NCI-H1694 treated with DMSO at 0.1 percent for 48 hours (cell line): ENCODE results near the gene STIP1.

ENCODE experiments used
- DNase-seq: peaks from one replicate; lab custom pipeline; 2025; lab: John Stamatoyannopoulos, UW

STIP1 gene

DNA sequence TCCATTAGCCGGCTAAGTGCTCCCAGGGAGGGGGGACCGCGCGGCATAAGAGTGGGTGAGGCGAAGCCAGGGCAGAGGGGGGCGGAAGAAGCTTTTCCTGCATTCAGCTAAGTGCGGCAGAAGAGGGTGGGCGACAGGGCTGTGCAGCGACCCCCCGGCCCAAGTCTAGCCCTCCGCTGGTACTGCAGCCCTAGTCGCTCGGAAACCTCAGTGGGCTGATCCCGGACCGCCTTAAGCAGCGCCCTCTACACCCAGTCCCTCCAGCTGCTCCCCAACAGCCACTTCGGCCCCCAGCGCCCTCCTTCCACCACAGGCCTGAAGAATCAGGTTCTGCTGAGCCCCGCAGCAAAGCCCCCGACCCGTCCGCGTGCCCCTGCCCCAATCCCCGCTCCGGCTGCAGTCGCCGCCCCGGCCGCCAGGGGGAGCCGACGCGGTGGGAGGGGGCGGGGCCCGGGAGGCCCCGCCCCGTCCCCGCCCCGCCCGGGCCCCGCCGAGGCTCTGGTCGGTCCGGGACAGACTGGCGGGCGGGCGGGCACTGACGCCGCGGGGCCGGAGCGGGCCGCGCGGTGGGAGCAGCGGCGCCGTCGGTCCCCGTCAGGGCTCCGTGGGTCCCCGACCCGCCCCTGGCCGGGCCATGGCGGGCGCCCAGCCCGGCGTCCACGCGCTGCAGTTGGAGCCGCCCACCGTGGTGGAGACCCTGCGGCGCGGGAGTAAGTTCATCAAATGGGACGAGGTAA lies 65.2 kb downstream of the STIP1 start, which contains the start of gene PLCB3:
TSS of gene PLCB3 (plus strand) at position 515 of the 737 bp plus-strand sequence. CDS start at position 635, 120 bp downstream.
- DNase-seq, result no peak

DNA sequence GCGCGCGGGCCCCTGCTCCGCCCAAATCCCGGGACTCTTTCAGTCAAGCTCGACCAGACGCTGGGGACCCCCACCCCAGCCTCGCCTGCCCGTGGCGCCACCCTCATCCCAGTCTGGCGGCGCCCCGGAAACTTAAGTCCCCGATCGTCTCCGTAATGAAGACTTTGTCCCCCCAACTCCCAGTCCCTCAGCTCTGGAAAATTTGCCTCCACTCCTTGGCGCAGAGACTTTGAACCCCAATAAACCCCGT lies 65.7 kb downstream of the STIP1 start:
- no peak for DNase-seq

DNA sequence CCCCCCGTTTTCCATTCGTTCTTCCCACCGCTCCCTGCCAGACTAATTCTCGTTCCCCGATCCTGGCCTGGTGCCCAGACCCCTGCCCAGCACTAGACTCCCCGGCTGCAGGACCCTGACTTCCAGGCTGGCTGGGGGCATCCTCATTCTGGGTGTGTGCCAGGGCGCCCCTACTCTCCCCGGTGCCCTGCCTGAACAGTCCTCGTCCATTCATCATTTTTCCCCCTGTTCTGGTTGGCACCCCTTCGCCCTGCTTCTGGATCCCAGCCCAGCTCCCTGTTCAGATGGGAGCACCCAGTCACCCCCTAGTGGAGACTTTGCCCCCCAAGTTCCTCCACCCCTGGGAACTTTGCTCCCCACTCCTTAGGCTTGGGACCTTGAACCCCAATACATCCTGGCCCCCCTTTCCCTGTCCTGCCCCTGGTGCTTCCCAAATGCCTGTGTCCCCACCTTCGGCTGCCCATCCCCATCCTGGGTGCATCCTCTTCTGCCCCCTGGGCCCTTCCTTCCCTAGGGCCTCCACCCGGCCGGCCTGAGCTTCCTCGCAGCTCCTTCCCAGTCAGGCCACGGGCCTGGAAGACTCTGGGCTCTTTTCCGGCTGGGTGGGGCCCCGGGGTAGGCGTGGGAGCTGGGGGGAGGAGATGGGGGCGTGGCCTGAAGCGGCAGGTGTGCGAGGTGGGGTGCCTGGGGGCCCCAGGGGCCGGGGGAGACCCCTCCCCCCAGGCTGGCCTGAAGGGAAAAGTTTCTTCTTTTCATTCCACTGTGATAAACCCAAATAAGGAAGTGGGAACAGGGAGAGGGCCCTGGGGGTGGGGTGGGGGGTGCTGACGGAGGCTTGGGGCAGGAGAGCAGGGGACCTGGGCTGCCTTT lies 66.3 kb downstream of the STIP1 start:
- no peak for DNase-seq

DNA sequence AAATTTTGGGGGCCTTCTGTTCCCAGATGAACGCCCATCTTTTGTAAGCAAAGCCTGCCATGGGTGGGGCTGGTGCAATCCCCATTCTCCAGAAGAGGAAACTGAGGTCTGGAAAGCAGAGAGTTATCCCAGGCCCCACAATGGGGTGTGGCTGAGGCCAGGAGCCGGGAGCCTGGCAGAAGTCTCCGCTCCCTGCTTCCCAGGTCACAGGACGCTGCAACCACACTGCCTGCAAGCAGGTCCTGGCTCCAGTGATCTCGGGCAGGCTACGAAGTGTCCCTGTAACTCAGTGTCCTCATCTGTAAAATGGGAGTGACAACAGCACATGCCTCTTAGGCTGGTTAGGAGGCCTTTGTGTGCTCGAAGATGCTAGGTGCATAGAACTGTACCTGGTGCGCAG lies 67.1 kb downstream of the STIP1 start:
- no peak for DNase-seq

DNA sequence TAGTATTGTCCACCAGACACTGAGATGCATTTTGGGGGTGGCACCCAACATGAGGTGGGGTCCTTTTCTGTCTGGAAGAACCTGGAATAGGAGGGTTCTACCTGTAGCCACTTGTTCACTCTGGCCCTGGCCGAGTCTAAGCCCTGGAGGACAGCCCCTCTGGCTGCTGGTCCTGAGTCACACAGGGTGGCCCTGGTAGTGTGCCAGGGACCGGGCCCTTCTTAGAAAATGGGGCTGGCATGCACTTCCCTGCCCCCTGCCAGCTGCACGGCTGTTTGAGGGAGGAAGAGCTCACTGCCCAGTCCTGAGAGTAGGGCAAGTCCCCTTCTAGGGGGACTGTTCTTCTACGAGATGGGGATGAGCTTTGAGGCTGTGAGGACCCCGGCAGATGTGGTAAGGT lies 67.5 kb downstream of the STIP1 start:
- DNase-seq, result no peak
